Panc1 (cell line): ENCODE results near the gene PRUNE2.

ENCODE experiments used
- POLR2AphosphoS5 ChIP-seq: IDR thresholded peaks from 2 replicates; pipeline ENCODE4 v1.6.1; 2012; ENCODE audit warnings: mild to moderate bottlenecking, low read depth, low read length, moderate library complexity
- TCF7L2 ChIP-seq: IDR thresholded peaks from 2 replicates; pipeline ENCODE4 v1.6.1; 2011; ENCODE audit warnings: mild to moderate bottlenecking, low read depth, low read length, inconsistent platforms
- TF ChIP-seq, protein P1 (sequence below): fragments of 450-650 bp; IDR thresholded peaks from 2 replicates; pipeline ENCODE4 v1.5.1; 2017; ENCODE audit warnings: mild to moderate bottlenecking
- TF ChIP-seq, protein P2 (sequence below), 2 experiments: IDR thresholded peaks; 2 replicates each; pipeline ENCODE4 v1.6.1; 2011 to 2012; ENCODE audit warnings: low read depth in 2 of 2, control low read depth in 1 of 2, low read length in 1 of 2, mild to moderate bottlenecking in 1 of 2, moderate library complexity in 1 of 2; ENCODE audit not compliant: insufficient read depth in 1 of 2

DNA sequence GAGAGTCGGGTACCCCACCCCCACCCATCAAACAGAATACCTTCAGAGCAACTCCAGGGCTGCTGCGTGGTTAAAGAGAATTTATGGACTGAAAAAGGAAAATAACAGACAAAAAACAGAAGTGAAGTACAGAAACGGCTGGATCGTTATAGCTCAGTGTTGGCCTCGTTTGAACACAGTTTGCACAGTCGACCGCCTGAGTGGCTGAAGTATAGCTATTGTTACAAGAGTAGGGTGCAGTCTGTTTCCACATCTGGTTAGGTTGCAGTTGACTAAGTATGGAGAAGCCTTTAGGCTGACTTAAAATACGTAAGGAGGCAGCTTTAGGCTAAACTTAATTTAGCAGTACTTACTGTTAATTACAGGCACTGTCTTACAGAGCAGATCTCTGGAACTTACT lies 325.7 kb downstream of the PRUNE2 start:
- TF ChIP-seq, protein P1, sequence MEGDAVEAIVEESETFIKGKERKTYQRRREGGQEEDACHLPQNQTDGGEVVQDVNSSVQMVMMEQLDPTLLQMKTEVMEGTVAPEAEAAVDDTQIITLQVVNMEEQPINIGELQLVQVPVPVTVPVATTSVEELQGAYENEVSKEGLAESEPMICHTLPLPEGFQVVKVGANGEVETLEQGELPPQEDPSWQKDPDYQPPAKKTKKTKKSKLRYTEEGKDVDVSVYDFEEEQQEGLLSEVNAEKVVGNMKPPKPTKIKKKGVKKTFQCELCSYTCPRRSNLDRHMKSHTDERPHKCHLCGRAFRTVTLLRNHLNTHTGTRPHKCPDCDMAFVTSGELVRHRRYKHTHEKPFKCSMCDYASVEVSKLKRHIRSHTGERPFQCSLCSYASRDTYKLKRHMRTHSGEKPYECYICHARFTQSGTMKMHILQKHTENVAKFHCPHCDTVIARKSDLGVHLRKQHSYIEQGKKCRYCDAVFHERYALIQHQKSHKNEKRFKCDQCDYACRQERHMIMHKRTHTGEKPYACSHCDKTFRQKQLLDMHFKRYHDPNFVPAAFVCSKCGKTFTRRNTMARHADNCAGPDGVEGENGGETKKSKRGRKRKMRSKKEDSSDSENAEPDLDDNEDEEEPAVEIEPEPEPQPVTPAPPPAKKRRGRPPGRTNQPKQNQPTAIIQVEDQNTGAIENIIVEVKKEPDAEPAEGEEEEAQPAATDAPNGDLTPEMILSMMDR = no peak
- TF ChIP-seq, protein P2, sequence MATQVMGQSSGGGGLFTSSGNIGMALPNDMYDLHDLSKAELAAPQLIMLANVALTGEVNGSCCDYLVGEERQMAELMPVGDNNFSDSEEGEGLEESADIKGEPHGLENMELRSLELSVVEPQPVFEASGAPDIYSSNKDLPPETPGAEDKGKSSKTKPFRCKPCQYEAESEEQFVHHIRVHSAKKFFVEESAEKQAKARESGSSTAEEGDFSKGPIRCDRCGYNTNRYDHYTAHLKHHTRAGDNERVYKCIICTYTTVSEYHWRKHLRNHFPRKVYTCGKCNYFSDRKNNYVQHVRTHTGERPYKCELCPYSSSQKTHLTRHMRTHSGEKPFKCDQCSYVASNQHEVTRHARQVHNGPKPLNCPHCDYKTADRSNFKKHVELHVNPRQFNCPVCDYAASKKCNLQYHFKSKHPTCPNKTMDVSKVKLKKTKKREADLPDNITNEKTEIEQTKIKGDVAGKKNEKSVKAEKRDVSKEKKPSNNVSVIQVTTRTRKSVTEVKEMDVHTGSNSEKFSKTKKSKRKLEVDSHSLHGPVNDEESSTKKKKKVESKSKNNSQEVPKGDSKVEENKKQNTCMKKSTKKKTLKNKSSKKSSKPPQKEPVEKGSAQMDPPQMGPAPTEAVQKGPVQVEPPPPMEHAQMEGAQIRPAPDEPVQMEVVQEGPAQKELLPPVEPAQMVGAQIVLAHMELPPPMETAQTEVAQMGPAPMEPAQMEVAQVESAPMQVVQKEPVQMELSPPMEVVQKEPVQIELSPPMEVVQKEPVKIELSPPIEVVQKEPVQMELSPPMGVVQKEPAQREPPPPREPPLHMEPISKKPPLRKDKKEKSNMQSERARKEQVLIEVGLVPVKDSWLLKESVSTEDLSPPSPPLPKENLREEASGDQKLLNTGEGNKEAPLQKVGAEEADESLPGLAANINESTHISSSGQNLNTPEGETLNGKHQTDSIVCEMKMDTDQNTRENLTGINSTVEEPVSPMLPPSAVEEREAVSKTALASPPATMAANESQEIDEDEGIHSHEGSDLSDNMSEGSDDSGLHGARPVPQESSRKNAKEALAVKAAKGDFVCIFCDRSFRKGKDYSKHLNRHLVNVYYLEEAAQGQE (IDR thresholded peaks at IDR 0.05; ENCODE audit: insufficient read depth in 1 of 2, low read depth in 2 of 2, low read length in 1 of 2) = no peak
- TF ChIP-seq POLR2AphosphoS5 = no peak
- TF ChIP-seq TCF7L2 = no peak
